ENCODE data around the gene C7.
"Not testable (repeated sequence)": the region's sequence is repeated elsewhere in the genome, so short reads cannot be mapped to it uniquely, and the experiment has no call there.

Gene C7

DNA sequence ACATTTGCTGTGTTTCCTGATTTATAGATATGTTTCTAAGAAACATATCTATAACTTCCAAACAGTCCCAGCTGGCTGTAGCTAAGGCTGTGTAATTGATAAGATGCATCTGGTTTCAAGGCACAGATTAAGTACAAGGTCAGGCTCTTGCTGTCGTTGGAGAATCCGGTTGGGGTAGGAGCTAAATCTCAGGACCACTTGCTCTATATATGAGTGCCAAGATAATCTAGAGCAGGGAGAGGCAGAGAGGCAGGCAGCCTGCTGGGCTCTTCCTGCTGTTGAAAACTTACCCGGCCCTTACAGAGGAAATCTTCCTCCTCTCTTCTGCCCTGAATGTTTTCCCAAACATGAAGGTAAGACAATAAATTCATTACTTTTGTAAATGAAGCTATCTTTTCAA, at the start of gene C7:
Gene C7 (plus strand): TSS at position 234 of the 400 bp plus-strand sequence. CDS start 114 bp downstream, at position 348.
- Histone ChIP-seq H3K4me1 (ENCODE audit: insufficient read depth, poor library complexity, severe bottlenecking) (no peaks in the 10 kb centered on the region), H3K4me3 (ENCODE audit: severe bottlenecking) (no peak within 1 kb of the TSS), H3K9me3 (ENCODE audit: severe bottlenecking) (no peaks in the 10 kb centered on the region), H3K36me3 (ENCODE audit: low read depth) (no peaks in the 10 kb centered on the region), H3K27me3 (ENCODE audit: insufficient read depth, poor library complexity, severe bottlenecking) (no peaks in the 10 kb centered on the region), H3K27ac (ENCODE audit: poor library complexity, severe bottlenecking) (no peak within 1 kb of the TSS)
- TF ChIP-seq, protein P1, sequence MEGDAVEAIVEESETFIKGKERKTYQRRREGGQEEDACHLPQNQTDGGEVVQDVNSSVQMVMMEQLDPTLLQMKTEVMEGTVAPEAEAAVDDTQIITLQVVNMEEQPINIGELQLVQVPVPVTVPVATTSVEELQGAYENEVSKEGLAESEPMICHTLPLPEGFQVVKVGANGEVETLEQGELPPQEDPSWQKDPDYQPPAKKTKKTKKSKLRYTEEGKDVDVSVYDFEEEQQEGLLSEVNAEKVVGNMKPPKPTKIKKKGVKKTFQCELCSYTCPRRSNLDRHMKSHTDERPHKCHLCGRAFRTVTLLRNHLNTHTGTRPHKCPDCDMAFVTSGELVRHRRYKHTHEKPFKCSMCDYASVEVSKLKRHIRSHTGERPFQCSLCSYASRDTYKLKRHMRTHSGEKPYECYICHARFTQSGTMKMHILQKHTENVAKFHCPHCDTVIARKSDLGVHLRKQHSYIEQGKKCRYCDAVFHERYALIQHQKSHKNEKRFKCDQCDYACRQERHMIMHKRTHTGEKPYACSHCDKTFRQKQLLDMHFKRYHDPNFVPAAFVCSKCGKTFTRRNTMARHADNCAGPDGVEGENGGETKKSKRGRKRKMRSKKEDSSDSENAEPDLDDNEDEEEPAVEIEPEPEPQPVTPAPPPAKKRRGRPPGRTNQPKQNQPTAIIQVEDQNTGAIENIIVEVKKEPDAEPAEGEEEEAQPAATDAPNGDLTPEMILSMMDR (IDR thresholded peaks at IDR 0.05; ENCODE audit: poor library complexity, severe bottlenecking): no peak
- ATAC-seq (ENCODE audit: low read depth): no peak
- DNase-seq (ENCODE audit: low spot score): no peak

DNA sequence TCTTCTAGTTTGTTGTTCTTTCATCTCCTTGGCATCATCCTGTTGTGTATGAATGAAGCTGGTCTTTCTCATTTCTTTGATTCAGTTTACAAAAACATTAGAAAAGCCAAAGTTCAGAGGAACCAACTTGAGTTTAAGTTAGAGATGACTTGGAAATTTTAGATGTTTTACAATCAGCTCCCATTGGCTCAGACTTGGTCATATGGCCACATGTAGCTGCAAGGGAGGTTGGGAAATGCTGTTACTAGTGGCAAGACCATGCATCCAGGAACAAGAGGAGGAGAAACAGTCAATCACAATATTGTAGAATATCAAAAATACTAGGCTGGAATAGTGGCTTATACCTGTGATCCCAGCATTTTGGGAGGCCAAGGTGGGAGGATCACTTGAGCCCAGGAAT, 48.6 kb upstream of the C7 start:
- Histone ChIP-seq H3K9me3 (ENCODE audit: severe bottlenecking) (no peaks in the 10 kb centered on the region), H3K27ac (ENCODE audit: poor library complexity, severe bottlenecking) (no peak overlapping the region), H3K4me1 (ENCODE audit: insufficient read depth, poor library complexity, severe bottlenecking) (no peaks in the 10 kb centered on the region), H3K36me3 (ENCODE audit: low read depth) (no peaks in the 10 kb centered on the region), H3K4me3 (ENCODE audit: severe bottlenecking) (no peak overlapping the region), H3K27me3 (ENCODE audit: insufficient read depth, poor library complexity, severe bottlenecking) (no peaks in the 10 kb centered on the region)
- DNase-seq (ENCODE audit: low spot score) (no peak), ATAC-seq (ENCODE audit: low read depth) (no peak)
- TF ChIP-seq, protein P1 (IDR thresholded peaks at IDR 0.05; ENCODE audit: poor library complexity, severe bottlenecking): no peak

DNA sequence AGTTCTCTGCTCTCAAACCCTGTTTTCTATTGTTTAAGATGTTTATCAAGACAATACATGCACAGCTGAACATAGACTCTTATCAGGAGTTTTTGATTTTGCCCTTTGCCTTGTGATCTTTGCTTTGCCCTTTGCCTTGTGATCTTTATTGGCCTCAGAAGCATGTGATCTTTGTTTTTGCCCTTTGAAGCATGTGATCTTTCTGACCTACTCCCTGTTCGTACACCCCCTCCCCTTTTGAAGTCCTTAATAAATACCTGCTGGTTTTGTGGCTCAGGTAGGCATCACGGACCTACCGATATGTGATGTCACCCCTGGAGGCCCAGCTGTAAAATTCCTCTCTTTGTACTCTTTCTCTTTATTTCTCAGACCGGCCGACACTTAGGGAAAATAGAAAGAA, 44.3 kb upstream of the C7 start:
- ATAC-seq (ENCODE audit: low read depth); H3K4me1 ChIP-seq (ENCODE audit: insufficient read depth, poor library complexity, severe bottlenecking); H3K27me3 ChIP-seq (ENCODE audit: insufficient read depth, poor library complexity, severe bottlenecking); H3K4me3 ChIP-seq (ENCODE audit: severe bottlenecking); DNase-seq (ENCODE audit: low spot score); H3K36me3 ChIP-seq (ENCODE audit: low read depth); H3K27ac ChIP-seq (ENCODE audit: poor library complexity, severe bottlenecking); H3K9me3 ChIP-seq (ENCODE audit: severe bottlenecking): not testable (repeated sequence)

DNA sequence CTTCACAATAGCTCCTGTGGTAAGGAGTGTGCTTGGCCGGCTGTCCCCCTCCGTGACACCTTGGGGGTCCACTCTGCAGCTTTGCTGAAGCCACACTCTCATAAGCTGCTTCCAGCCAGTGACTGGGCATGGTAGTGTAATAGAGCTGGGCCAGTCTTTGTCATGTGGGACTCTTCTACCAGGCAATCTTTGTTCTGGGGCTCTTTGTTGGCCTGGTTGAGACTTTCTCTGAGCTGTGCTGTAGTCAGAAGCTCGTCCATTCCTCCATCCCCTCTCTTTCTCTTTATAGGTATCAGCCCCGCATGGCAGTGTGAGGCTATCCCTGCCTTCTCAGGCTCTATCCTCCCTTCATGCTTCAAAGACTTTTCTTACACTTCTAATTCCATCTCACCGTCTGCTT, 42.5 kb upstream of the C7 start:
- no peaks in the 10 kb centered on the region for H3K9me3 ChIP-seq (ENCODE audit: severe bottlenecking)
- ATAC-seq (ENCODE audit: low read depth) (no peak), DNase-seq (ENCODE audit: low spot score) (no peak)
- H3K4me1 ChIP-seq (ENCODE audit: insufficient read depth, poor library complexity, severe bottlenecking): no peaks in the 10 kb centered on the region
- no peak overlapping the region for H3K4me3 ChIP-seq (ENCODE audit: severe bottlenecking)
- TF ChIP-seq, protein P1 (IDR thresholded peaks at IDR 0.05; ENCODE audit: poor library complexity, severe bottlenecking): no peak
- no peak overlapping the region for H3K27ac ChIP-seq (ENCODE audit: poor library complexity, severe bottlenecking)
- H3K27me3 ChIP-seq (ENCODE audit: insufficient read depth, poor library complexity, severe bottlenecking): no peaks in the 10 kb centered on the region
- no peaks in the 10 kb centered on the region for H3K36me3 ChIP-seq (ENCODE audit: low read depth)

DNA sequence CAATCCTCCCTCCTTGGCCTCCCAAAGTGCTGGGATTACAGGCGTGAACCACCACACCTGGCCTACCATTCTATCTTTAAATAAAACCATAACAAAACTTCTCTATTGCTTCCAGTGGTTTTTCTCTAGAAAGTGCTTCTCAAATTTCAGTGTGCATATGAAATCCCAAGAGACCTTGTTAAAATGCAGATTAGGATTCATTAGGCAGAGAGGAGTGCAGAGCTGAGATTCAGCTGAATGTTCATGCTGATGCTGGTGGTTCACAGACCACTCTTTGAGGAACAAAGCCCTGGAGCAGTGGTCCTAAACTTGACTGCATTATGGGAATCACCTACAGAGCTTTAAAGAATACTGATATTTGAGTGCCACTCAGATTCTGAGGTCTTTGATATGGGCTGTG, 39.9 kb upstream of the C7 start:
- Histone ChIP-seq H3K27ac (ENCODE audit: poor library complexity, severe bottlenecking) (no peak overlapping the region), H3K9me3 (ENCODE audit: severe bottlenecking) (no peaks in the 10 kb centered on the region), H3K36me3 (ENCODE audit: low read depth) (no peaks in the 10 kb centered on the region), H3K27me3 (ENCODE audit: insufficient read depth, poor library complexity, severe bottlenecking) (no peaks in the 10 kb centered on the region), H3K4me3 (ENCODE audit: severe bottlenecking) (no peak overlapping the region), H3K4me1 (ENCODE audit: insufficient read depth, poor library complexity, severe bottlenecking) (no peaks in the 10 kb centered on the region)
- no peak for DNase-seq (ENCODE audit: low spot score)
- no peak for ATAC-seq (ENCODE audit: low read depth)
- TF ChIP-seq, protein P1 (IDR thresholded peaks at IDR 0.05; ENCODE audit: poor library complexity, severe bottlenecking): no peak

Data from RWPE2 (cell line).